HG03175 (cell line): ENCODE measurements around the gene PLPPR3.

Experiments
- ATAC-seq: cut with Tn5 transposase; IDR thresholded peaks from one replicate; pipeline ENCODE4 v1.9.1; 2021; ENCODE audit warnings: mild to moderate bottlenecking, moderate library complexity; ENCODE audit not compliant: unreplicated experiment

The PLPPR3 gene

DNA sequence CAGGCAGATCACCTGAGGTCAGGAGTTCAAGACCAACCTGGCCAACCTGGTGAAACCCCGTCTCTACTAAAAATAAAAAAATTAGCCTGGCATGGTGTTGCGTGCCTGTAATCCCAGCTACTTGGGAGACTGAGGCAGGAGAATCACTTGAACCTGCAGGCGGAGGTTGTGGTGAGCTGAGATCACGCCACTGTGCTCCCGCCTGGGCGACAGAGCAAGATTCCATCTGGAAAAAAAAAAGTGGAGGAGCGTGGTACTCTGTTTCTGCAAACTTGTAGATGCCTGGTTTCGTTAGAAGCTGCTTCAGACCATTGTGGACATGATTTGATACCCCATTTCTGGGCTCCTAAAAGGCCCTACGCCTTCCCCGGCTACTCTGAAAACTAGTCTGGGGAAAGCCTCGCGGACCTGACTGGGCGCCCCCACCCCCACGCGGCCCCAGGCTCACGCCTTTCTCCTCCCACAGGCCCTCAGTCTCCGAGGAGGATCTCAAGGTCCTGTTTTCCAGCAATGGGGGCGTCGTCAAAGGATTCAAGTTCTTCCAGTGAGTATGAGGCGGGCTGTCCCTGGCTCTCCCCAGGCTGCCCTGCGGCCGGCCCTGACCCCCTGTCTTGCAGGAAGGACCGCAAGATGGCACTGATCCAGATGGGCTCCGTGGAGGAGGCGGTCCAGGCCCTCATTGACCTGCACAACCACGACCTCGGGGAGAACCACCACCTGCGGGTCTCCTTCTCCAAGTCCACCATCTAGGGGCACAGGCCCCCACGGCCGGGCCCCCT, 11.5 kb downstream of the PLPPR3 start:
- no peak for ATAC-seq

DNA sequence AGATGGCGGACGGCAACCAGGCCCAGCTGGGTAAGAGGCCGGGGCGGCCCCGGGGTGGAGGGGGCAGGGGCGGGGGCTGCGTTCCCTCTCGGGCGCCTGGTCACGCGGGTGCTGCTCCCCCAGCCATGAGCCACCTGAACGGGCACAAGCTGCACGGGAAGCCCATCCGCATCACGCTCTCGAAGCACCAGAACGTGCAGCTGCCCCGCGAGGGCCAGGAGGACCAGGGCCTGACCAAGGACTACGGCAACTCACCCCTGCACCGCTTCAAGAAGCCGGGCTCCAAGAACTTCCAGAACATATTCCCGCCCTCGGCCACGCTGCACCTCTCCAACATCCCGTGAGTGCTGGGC, 13.4 kb downstream of the PLPPR3 start:
- no peak for ATAC-seq

DNA sequence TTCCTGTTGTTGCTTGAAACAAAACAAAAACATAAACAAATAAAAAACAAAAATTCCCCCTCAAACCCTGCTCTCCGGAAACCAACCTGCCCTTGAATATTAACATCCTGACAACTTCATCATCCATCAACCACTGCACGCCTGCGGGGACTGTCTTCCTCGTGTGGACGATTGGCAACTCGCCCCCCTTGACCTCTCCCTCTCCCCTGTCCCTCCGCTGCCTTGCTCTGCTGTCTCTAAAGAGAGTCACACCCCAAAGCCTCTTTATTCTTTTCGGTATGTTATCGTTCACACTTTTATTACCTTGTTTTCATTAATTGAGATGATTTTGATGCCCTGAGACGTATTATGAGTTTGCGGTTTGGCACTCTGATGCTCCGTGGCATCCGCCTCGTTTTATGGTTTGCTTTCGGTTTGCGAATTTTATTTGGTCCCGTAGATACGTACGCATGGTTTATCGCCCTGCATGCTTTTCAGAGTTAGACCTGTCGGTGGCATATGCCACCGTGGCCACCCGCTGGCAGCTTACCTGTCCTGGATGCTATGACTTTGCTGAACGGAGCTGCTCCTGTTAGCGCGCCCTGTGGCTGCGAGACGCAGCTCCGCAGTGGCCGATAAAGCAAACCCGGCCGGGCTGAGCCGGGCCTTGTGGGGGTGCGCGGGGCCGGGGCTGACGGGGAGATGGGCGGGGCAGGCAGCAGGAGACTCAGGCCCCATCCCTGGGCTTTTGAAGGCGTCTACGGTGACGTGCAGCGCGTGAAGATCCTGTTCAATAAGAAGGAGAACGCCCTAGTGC, 13.9 kb downstream of the PLPPR3 start:
- ATAC-seq, result no peak

DNA sequence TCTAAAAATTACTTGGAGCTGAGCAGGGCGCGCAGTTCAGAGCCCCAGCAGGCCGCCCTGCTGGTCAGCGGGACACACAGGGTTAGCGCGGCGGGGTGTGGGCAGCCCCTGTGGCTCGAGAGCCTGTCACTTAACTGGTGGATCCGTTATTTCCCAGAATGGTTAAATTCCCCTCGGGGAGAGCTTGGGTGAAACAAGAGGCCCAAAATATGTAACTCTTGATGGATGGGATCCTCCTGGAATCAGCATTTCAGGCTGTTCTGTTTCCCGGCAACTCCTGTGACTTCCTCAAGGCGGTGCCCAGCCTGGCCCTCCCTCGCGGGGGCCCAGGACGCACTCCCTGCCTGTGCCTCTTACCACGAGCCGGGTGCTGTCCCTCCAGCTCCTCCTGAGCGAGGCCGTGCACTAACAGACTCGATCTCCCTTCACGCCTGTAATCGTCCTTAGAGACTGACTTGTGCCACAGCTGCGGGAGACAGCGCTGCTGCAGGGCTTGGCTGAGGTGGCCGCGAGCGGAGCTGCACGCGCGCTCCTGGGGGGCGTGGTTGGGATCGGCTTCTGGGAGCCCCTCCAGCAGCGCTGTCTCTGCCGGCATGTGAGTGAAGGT, 14.8 kb downstream of the PLPPR3 start:
- no peak for ATAC-seq

- ATAC-seq, result no peak
These were observed 15.9 kb downstream of the PLPPR3 start for GRCh38 chr19:805600-806550.

- ATAC-seq, result no peak
These were observed 16.6 kb downstream of the PLPPR3 start for GRCh38 chr19:805166-805551.

DNA sequence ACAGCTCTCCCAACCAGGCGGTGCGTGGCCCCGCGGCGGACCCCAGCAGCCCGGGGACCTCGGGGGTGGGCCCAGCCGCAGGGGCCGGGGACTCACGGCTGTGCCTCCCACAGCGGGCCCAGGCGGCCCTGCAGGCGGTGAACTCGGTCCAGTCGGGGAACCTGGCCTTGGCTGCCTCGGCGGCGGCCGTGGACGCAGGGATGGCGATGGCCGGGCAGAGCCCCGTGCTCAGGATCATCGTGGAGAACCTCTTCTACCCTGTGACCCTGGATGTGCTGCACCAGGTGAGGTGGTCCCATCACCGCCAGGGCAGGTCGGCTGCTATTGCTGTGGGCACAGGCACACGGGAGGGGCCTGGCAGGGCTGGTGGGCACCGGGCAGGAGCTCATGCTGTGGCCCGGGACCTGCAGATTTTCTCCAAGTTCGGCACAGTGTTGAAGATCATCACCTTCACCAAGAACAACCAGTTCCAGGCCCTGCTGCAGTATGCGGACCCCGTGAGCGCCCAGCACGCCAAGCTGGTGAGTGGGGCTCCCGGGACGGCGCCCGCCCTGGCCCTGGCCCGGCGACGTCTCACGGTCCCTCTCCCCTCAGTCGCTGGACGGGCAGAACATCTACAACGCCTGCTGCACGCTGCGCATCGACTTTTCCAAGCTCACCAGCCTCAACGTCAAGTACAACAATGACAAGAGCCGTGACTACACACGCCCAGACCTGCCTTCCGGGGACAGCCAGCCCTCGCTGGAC, 17.2 kb downstream of the PLPPR3 start:
- ATAC-seq, result no peak

GRCh38 chr19:803686-804418, 17.9 kb downstream of the PLPPR3 start:
- no peak for ATAC-seq

GRCh38 chr19:803099-803561, 18.6 kb downstream of the PLPPR3 start:
- no peak for ATAC-seq

GRCh38 chr19:802498-803098, 19.2 kb downstream of the PLPPR3 start:
- no peak for ATAC-seq

DNA sequence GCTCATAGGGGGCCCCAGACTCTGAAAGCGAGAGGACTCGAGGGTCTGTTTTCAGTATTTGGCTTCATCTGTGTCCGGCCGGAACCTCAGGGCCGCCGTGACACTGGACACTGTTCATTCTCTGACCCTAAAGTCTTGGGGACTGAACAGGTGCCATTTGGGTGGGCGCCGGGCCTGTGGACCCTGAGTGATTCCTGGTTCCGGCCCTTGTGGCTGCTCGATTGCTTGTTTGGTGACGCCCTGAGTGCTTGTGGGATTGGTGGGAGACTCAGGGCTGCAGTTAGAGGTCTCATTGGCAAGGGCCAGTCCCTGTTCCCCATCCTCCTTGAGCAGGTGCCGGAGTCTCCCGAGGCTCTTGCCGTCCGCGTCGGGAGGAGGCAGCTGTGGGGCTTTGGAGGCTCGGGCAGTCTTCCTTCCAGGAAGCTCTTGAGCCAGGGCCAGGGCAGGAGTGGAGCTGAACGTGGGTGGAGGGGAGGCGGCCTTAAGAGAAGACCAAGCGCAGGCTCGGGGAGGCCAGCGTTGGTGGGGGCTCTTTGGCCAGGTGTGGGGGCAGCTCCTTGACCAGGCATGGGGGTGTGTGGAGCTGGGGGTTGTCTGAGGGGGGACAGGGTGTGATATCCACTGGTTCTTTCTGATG, 19.8 kb downstream of the PLPPR3 start:
- ATAC-seq, result no peak

DNA sequence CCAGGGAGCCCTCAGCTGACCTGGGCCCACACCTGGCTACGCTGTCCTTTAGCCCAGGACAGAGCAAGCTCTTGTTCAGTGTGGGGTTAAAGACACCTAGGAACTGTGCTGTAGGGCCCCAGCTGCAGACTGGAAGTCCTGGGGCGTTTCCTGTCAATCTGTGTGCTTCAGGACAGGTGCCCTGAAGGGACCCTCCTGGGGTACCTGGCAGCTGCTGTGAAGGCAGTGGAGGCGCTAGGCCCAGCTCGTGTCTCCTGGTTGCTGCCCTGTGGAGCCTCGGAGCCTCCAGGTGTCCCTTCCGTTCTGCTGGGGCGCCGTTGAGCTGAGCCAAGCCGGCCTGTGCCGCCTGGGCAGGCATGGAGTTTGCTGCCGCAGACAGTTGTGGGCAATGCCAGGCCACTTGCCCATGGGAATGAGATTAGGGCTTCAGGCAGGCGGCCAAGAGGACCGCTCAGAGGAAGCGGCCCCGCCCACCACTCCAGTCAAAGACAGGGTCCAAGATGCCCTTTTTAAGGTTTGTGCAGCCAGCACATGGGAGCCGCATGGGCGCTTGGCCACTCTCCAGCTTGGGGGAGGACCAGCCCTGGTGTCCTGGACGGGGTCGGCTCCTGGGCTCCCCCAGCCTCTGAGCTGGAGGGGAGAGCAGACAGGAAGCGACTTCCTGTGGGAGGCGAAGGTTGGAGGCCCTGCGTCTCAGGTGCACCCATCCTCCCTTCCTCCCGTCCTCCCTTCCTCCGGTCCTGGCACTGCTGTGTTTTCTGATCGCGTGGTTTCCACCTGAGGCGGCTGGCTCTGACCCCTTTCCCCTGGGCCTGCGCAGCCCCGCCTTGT, 20.5 kb downstream of the PLPPR3 start:
- no peak for ATAC-seq

- no peak for ATAC-seq
These were observed 21.3 kb downstream of the PLPPR3 start for GRCh38 chr19:800360-801029.

GRCh38 chr19:799076-799881, 22.5 kb downstream of the PLPPR3 start:
- no peak for ATAC-seq

GRCh38 chr19:798415-799075, 23.2 kb downstream of the PLPPR3 start:
- ATAC-seq, result no peak
